ENCODE measurements around the gene RAB4B.
"Not testable (repeated sequence)": the region's sequence is repeated elsewhere in the genome, so short reads cannot be mapped to it uniquely, and the experiment has no call there.

The RAB4B gene

DNA sequence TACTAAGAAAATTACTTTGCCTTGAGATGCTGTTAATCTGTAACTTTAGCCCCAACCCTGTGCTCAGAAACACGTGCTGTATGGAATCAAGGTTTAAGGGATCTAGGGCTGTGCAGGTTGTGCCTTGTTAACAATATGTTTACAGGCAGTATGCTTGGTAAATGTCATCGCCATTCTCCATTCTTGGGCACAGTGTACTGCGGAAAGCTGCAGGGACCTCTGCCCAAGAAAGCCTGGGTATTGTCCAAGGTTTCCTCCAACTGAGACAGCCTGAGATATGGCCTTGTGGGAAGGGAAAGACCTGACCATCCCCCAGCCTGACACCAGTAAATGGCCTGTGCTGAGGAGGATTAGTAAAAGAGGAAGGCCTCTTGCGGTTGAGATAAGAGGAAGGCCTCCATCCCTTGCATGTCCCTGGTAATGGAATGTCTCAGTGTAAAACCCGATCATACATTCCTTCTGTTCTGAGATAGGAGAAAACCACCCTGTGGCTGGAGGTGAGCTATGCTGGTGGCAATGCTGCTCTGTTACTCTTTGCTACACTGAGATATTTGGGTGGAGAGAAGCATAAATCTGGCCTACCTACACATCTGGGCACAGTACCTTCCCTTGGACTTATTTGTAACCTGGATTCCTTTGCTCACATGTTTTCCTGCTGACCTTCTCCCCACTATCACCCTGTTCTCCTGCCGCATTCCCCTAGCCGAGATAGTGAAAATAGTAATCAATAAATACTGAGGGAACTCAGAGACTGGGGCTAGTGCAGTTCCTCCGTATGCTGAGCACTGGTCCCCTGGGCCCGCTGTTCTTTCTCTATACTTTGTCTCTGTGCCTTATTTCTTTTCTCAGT is 44.9 kb downstream of the RAB4B start:
- DNase-seq = not testable (repeated sequence)

DNA sequence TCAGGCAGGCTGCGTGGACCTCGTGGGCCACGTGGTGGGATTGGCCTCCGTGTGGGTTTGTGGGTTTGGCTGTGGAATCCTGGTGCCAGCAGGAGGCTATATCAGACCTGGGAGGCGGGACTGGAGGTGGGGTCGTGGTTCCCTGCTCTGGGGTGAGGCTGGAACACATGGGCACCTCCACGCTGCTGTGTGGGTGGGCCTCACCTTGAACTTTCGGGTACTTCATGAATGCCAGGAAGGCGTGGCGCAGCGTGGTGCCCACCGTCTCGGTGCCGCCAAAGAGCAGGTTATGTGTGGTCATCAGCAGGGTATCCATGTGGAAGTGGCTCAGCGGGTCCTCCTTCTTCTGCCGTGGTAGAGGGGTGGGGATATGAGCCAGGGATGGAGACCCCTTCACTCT is 46.9 kb downstream of the RAB4B start:
- DNase-seq = not testable (repeated sequence)

DNA sequence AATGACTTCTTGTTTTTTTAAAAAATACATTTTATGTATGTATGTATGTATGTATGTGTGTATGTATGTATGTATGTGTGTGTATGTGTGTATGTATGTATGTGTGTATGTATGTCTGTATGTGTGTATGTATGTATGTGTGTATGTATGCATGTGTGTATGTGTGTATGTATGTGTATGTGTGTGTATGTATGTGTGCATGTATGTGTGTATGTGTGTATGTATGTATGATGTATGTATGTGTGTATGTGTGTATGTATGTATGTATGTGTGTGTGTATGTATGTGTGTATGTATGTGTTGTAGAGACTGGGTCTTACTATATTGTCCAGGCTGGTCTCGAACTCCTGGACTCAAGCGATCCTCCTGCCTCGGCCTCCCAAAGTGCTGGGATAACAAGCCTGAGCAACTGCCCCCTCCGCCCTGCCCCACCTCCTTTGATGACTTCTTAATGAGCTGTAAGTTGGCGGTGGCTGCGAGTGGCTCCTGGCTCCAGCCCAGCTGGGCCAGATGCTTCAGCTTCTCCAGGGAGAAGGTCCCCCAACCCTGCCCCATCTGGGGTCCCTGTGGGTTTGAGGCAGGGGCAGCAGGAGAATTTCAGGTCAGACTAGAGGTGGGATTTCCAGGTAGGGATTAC is 47.5 kb downstream of the RAB4B start:
- not testable (repeated sequence) for DNase-seq

DNA sequence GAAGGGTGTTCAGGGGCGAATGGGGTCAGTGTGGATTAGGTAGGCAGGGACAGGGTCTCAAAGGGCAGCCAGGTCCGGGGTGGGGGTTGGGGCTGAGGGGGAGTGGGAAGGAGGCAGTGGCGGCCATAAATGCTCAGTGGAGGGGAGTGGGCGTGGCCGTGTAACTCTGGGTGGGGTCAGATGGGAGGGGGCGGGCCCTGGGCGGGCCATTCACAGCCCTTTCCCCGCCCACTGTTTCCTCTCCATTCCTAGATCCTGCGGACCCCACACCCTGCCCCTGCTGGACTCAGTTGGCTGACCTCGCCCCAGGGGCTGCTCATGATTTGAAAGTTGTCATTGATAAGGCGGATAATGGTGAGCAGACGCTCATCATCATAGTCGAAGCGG is 48.3 kb downstream of the RAB4B start:
- DNase-seq = not testable (repeated sequence)

DNA sequence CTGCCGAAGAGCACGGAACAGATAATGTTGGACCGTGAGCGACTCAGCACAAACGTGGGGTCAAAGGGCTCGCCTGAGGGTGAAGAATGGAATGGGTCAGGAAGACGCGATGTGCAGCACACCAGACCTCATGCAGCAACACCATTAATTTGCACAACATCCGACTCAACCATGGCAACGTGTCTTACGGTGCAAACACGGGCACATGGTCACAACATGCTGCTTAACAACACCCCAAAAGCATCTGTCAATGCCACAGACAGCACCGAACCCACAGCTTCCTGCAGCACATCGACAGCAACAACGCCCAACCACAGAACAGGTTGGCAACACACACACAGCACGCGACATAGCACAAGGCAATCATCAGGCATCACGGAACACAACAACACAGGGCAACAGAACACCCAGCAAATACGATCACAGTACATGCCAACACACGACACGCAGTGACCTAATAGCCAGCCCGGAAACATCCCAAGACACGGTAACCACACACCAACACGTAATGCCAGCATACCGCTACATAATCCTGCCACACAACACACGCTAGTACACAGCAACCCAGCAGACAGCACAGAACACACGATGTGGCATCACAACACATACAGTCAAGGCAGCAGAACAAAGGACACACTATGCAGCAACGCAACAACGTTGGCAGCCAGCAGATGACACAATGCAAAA is 48.8 kb downstream of the RAB4B start:
- peak; percentile 43 for DNase-seq

DNA sequence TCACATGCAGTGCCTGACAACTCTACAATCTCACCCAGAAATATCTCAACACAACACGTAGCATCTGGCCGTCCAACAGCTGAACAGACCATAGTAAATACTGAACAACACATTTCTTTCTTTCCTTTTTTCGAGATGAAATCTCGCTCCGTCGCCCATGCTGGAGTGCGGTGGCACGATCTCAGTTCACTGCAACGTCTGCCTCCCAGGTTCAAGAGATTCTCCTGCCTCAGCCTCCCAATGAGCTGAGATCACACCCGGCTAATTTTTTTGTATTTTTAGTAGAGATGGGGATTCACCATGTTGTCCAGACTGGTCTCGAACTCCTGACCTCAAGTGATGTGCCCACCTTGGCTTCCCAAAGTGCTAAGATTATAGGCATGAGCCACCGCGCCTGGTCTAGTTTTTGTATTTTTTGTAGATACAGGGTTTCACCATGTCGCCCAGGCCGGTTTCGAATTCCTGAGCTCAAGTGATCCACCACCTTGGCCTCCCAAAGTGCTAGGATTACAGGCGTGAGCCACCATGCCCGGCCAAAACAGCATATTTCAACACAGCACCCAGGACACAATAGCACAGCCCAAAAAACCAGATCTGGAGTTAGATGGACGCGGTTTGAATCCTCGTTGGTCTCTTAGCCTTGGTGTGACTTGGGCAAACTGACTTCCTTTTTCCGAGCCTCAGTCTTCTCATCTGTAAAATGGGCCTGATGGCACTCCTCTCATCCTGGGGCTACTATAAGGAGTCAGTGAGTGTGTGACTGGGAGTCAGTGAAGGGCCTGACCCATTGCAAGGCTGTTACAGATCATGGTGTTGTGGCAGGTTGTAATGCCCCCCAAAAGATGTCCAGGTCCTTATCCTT is 49.6 kb downstream of the RAB4B start:
- no peak for DNase-seq

DNA sequence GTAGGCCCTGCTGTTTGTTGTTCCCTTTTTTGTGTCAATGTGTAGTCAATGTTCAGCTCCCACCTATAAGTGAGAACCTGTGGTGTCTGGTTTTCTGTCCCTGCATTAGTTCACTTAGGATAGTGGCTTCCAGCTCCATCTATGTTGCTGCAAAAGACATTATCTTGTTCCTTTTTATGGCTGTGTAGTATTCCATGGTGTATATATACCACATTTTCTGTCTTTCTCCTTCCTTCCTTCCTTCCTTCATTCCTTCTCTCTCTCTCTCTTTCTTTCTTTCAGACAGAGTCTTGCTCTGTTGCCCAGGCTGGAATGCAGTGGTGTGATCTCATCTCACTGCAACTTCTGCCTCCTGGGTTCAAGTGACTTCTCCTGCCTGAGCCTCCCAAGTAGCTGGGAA is 51.2 kb downstream of the RAB4B start:
- no peak for DNase-seq

DNA sequence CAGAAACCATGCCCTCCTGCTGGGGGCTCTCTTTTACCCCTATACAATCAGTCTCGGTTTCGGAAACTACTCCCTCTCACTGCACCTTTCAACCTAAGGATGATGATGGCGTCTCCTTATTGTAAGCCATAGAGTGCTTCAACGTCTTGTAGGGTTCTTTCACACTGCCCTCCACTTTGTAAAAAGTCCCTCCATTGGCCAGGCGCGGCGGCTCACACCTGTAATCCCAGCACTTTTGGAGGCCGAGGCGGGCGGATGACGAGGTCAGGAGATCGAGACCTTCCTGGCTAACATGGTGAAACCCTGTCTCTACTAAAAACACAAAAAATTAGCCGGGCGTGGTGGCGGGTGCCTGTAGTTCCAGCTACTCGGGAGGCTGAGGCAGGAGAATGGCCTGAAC is 52.7 kb downstream of the RAB4B start:
- DNase-seq = not testable (repeated sequence)

DNA sequence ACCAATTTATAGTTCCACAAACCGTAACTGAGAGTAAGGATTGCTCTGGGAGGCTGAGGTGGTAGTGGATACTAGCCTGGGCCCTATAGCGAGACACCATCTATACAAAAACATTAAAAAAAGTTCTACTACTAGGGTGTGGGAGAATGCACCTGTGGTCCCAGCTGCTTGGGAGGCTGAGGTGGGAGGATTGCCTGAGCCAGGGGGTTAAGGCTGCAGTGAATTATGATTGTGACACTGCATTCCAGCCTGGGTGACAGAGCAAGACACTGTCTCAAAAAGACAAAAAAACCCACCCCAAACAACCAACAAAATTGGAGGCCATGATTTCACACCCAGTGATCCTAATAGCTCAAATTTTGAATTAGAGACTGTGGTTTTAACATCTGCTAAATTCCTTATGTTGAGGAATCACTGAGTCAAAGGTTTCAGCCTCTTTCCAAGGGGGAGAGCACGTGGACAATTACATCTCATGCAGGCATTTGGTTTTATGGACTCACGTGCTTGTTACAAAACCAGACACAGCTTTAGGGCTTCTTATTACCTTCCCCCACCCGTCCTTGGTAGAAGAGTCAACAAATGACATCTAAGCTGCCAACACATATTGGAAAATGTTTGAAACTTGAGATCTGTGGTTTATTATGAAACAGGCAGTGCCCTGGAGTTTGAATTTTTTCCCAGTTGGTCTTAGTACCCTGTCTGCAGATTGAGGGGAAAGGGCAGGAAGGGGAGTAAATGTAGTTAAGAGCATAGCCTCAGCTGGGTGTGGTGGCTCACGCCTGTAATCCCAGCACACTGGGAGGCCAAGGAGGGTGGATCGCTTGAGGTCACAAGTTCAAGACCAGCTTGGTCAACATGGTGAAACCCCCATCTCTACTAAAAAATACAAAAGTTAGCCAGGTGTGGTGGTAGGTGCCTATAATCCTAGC is 53.7 kb downstream of the RAB4B start:
- no peak for DNase-seq

DNA sequence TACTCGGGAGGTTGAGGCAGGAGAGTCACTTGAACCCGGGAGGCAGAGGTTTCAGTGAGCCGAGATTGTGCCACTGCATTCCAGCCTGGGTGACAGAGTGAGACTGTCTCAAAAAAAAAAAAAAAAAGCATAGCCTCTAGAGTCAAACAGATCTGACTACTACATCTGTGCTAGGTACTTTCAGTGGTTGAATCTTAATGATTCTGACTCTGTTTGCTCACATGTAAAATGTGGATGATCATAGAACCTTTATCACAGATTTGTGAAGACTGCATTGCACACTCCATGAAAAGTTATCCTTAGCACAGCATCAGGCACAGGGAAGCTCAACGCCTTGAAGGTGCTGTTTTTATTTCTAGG is 54.4 kb downstream of the RAB4B start:
- DNase-seq = not testable (repeated sequence)

DNA sequence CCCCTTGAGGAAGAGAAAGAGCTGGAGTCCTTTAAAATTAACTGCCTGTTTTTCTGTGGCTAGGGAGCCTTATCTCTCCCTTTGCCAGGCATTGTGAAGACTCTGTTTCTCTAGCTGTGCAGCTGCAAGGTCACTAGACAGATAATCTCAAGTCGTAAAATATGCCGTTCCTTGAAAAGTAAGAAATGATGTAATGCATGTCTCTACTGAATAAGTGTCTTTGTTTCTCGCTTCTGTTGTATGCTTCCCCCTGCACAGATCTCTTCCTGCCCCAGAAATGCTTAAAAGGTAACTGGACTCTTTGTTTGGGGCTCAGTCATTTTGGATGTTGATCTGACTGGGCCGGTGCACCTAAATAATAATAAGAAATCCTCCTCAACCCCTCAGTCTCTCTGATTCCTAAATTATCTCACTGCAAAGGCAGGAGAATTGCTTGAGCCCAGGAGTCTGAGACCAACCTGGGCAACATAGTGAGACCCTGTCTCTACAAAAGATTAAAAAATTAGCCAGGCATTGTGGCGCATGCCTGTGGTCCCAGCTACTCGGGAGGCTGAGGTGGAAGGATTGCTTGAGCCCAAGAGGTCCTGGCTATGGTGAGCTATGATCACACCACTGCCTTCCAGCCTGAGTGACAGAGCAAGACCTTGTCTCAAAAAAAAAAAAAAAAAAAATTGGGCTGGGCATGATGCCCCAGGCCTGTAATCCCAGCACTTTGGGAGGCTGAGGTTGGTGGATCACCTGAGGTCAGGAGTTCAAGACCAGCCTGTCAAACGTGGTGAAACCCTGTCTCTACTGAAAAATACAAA is 55.9 kb downstream of the RAB4B start:
- DNase-seq = not testable (repeated sequence)

DNA sequence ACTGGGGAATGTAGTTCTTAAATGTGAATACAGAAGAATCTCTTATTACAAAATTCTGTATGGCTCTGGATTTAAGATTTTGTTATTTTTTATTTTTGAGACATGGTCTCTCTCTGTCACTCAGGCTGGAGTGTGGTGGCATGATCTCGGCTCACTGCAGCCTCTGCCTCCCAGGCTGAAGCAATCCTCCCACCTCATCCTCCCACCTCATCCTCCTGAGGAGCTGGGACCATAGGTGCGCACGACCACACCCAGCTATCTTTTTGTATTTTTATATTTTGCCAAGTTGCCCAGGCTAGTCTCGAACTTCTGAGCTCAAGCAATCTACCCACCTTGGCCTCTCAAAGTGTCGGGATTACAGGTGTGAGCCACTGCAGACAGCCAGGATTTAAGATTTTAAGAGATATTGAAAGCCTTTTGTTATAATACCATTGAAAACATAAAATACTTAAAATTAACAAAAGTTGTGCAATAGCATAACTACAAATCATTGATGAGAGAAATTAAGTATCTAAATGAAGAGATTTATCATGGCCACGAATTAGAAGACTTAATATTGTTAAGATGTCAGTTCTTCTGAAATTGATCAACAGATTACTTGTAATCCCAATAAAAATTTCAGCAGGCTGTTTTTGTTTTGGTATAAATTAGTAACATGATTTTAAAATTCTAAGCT is 58.8 kb downstream of the RAB4B start:
- no peak for DNase-seq

DNA sequence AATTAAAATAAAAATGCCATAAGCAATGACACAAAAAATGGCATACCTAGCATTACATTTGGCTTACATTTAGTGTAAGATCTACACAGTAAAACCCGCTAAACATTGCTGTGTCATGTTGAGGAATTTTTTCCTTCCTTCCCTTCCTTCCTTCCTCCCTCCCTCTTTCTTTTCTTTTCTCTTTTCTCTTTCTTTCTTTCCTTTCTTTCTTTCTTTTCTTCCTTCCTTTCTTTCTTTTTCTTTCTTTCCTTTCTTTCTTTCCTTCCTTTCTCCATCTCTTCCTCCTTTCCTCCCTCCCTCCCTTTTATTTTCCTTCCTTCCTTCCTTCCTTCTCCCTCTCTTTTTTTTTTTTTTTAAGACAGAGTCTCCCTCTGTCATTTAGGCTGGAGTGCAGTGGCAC is 60.4 kb downstream of the RAB4B start:
- DNase-seq = not testable (repeated sequence)

DNA sequence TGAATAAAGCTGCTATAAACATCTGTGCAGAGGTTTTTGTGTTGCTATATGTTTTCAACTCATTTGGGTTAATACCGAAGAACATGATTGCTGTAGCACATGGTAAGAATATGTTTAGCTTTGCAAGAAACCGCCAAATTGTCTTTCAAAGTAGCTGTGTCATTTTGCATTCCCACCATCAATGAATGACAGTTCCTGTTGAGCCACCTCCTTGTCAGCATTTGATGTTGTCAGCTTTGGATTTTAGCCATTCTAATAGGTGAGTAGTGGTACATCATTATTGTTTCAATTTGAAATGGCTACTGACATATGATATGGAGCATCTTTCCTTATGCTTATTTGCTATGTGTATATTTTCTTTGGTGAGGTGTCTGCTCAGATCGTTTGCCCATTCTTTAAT is 64.0 kb downstream of the RAB4B start:
- DNase-seq = not testable (repeated sequence)

DNA sequence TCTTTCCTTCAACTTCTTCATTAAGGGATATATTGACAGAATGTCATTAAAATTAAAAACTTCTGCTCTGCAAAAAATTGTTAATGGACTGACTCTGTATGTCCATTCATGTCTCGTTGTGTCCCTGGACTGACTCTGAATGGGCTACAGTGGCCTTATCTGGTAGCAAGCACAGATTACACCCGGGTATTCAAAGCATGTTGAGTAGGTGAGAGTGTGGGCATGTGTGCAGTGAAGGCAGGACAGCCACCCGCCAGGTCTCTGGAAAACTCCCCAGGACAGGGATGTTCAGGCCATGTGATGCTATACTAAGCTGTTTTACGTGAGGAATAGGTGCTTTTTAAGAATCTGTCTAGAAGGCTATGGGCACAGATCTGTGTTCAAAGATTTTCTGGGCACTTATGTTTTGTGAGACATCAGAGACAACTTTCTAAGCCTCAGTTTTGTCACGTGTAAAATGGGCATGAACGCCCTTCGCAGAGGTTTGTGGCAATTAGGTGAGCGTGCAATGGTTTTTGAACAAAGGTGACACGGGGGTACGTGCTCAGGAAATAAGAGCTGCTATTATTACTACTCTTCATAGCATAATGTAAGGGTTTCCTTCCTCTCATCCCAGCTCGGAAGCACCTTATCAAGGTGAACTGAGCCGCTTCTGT is 65.1 kb downstream of the RAB4B start:
- DNase-seq = not testable (repeated sequence)

DNA sequence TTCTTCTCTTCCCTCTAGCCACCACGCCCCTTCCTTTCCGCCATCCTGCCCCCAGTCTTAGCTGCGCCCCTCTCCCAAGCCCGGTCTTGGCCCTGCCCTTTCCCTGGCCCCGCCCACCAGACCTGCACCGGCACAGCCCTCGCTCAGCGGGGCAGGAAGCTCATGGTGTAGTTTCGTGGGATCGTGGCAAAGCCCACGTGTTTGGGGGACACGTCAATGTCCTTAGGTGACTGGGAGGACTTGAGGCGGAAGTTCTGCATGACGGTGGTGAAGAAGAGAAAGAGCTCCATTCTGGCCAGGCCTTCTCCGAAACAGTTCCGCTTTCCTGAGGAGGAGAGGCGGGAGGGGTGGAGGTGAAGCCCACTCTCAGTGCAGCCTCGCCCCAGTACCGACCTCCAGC is 65.6 kb downstream of the RAB4B start:
- peak; percentile 66 for DNase-seq

Data from effector CD4-positive, alpha-beta T cell (primary cell).